ENCODE results near the gene CUX1. TPM values are rescaled to one million over a fixed set of nuclear protein-coding genes. Genes with fewer than 3 reads are reported as not detected.

CUX1 gene
- total RNA-seq, 1 experiment from 2014 or later: 47.6 TPM

DNA sequence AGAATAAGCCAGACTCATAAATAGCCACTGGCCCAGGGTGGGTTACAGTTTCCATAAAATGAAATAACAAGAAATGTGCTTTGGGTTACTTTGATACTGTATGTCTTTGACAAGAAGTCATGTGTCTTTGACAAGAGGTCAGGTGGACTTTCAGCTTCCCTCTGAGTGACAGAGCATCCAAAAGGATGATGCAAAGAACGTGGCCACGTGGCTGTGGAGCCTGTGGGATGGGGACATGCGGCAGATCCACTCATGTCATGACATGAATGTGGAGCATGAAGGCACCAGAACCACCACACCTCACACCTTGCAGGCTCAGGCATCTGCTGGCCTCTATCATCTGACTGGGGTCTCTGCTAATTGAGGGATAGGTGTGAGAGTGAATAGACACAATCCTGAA is 37.1 kb upstream of the CUX1 start:
- no TSS peak for BruUV-seq (replicated peaks)
- Mint-ChIP-seq H3K36me3 (ENCODE audit: insufficient read depth, unreplicated experiment) (peaks cover 4% of the 10 kb centered on the region), H3K9me3 (ENCODE audit: unreplicated experiment) (no peaks in the 10 kb centered on the region), H3K4me3 (ENCODE audit: unreplicated experiment) (no peak overlapping the region), H3K4me1 (ENCODE audit: insufficient read depth, unreplicated experiment) (peaks cover 6% of the 10 kb centered on the region), H3K27ac (ENCODE audit: low read depth, unreplicated experiment) (no peak overlapping the region), H3K27me3 (ENCODE audit: insufficient read depth, unreplicated experiment) (peaks cover 38% of the 10 kb centered on the region)
- POLR2A ChIA-PET: interaction anchor here (0.9 kb wide), 1 partner anchor 10 kb away, joined by 3 read pairs; no protein-coding TSS in a partner anchor
- DNase-seq (ENCODE audit: unreplicated experiment): no peak
- no peak for TF ChIP-seq CTCF (IDR thresholded peaks at IDR 0.05; ENCODE audit: unreplicated experiment)
- intact Hi-C loops (cut with micrococcal nuclease): no loop called here
- CTCF ChIA-PET: interaction anchor here (0.6 to 0.7 kb wide), 2 partner anchors 88 to 401 kb away, joined by 3 to 5 read pairs; no protein-coding TSS in a partner anchor

DNA sequence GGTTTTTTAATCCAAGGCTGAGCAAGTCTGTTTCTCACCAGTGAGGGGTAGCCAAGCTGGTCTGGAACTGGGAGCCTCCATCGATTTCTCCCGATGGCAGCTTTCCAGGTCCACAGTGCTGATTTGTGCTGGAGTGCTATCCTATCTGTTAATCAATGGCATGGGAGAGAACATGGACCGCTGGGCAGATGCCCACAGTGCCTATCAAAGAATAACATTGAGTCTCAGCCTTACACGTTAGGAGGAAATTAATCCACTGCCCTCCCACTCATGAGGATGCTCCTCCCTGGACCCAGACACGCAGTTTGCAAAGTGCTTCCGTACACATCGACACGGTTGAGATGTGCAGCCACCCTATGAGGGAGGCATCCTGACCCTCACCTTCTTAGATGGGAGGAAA is 36.0 kb upstream of the CUX1 start:
- H3K9me3 Mint-ChIP-seq (ENCODE audit: unreplicated experiment): no peaks in the 10 kb centered on the region
- intact Hi-C loops (cut with micrococcal nuclease): no loop called here
- H3K36me3 Mint-ChIP-seq (ENCODE audit: insufficient read depth, unreplicated experiment): peaks cover 6% of the 10 kb centered on the region
- POLR2A ChIA-PET: no interaction called here
- DNase-seq (ENCODE audit: unreplicated experiment): no peak
- H3K4me3 Mint-ChIP-seq (ENCODE audit: unreplicated experiment): no peak overlapping the region
- peaks cover 6% of the 10 kb centered on the region for H3K4me1 Mint-ChIP-seq (ENCODE audit: insufficient read depth, unreplicated experiment)
- CTCF ChIA-PET: no interaction called here
- TF ChIP-seq CTCF (IDR thresholded peaks at IDR 0.05; ENCODE audit: unreplicated experiment): no peak
- no peak overlapping the region for H3K27ac Mint-ChIP-seq (ENCODE audit: low read depth, unreplicated experiment)
- H3K27me3 Mint-ChIP-seq (ENCODE audit: insufficient read depth, unreplicated experiment): peaks cover 43% of the 10 kb centered on the region
- BruUV-seq (replicated peaks): no TSS peak

- CTCF ChIA-PET: interaction anchor here (0.7 kb wide), 1 partner anchor 58 kb away, joined by 3 read pairs; no protein-coding TSS in a partner anchor
- no peak for TF ChIP-seq CTCF (IDR thresholded peaks at IDR 0.05; ENCODE audit: unreplicated experiment)
- peaks cover 36% of the 10 kb centered on the region for H3K27me3 Mint-ChIP-seq (ENCODE audit: insufficient read depth, unreplicated experiment)
- H3K9me3 Mint-ChIP-seq (ENCODE audit: unreplicated experiment): no peaks in the 10 kb centered on the region
- no peak overlapping the region for H3K27ac Mint-ChIP-seq (ENCODE audit: low read depth, unreplicated experiment)
- DNase-seq (ENCODE audit: unreplicated experiment): no peak
- POLR2A ChIA-PET: no interaction called here
- H3K36me3 Mint-ChIP-seq (ENCODE audit: insufficient read depth, unreplicated experiment): peaks cover 6% of the 10 kb centered on the region
- no peak overlapping the region for H3K4me3 Mint-ChIP-seq (ENCODE audit: unreplicated experiment)
- intact Hi-C loops (cut with micrococcal nuclease): no loop called here
- H3K4me1 Mint-ChIP-seq (ENCODE audit: insufficient read depth, unreplicated experiment): peaks cover 6% of the 10 kb centered on the region
- BruUV-seq (replicated peaks): no TSS peak
Observed at GRCh38 chr7:101782476-101782875, 35.0 kb upstream of the CUX1 start.

- ChIA-PET CTCF (interaction anchor here (0.7 to 0.8 kb wide), 2 partner anchors 58 to 453 kb away, joined by 3 read pairs; no protein-coding TSS in a partner anchor), POLR2A (no interaction called here)
- intact Hi-C loops (cut with micrococcal nuclease): no loop called here
- H3K9me3 Mint-ChIP-seq (ENCODE audit: unreplicated experiment): no peaks in the 10 kb centered on the region
- no peak for TF ChIP-seq CTCF (IDR thresholded peaks at IDR 0.05; ENCODE audit: unreplicated experiment)
- BruUV-seq (replicated peaks): no TSS peak
- no peak overlapping the region for H3K27ac Mint-ChIP-seq (ENCODE audit: low read depth, unreplicated experiment)
- DNase-seq (ENCODE audit: unreplicated experiment): no peak
- peaks cover 6% of the 10 kb centered on the region for H3K4me1 Mint-ChIP-seq (ENCODE audit: insufficient read depth, unreplicated experiment)
- no peak overlapping the region for H3K4me3 Mint-ChIP-seq (ENCODE audit: unreplicated experiment)
- peaks cover 6% of the 10 kb centered on the region for H3K36me3 Mint-ChIP-seq (ENCODE audit: insufficient read depth, unreplicated experiment)
- H3K27me3 Mint-ChIP-seq (ENCODE audit: insufficient read depth, unreplicated experiment): peaks cover 32% of the 10 kb centered on the region
Observed at GRCh38 chr7:101782896-101783295, 34.5 kb upstream of the CUX1 start.
